ENCODE results near the gene SERPINA12. TPM values are rescaled to one million over a fixed set of nuclear protein-coding genes. Genes with fewer than 3 reads are reported as not detected.

Gene SERPINA12
- polyA plus RNA-seq, 1 donor from 2014 or later, result not detected

- Histone ChIP-seq H3F3A (ENCODE audit: insufficient read depth, low read length, poor library complexity, severe bottlenecking) (no peaks in the 10 kb centered on the region), H3K79me2 (replicated peaks; ENCODE audit: insufficient read depth, low read length) (no peaks in the 10 kb centered on the region), H3K9me2 (ENCODE audit: insufficient read depth, low read length) (no peaks in the 10 kb centered on the region), H2AFZ (ENCODE audit: low read depth, low read length) (no peak overlapping the region), H3K9me3 (ENCODE audit: low read length) (no peaks in the 10 kb centered on the region), H3K4me3 (ENCODE audit: low read length) (no peak overlapping the region), H3K27ac (ENCODE audit: low read length) (no peak overlapping the region), H3K27me3 (ENCODE audit: insufficient read depth, low read depth, low read length) (no peaks in the 10 kb centered on the region), H3K36me3 (ENCODE audit: insufficient read depth, low read length) (no peaks in the 10 kb centered on the region), H3K9ac (ENCODE audit: low read length) (no peak overlapping the region), H4K20me1 (ENCODE audit: insufficient read depth) (no peaks in the 10 kb centered on the region), H3K4me2 (ENCODE audit: low read length) (no peak overlapping the region)
- TF ChIP-seq EP300 (conservative IDR thresholded peaks at IDR 0.05; ENCODE audit: poor library complexity, severe bottlenecking) (no peak), TAF1 (IDR thresholded peaks at IDR 0.05; ENCODE audit: low read depth) (no peak), REST (IDR thresholded peaks at IDR 0.05; ENCODE audit: borderline replicate concordance) (no peak), CTCF (IDR thresholded peaks at IDR 0.05; ENCODE audit: poor library complexity, severe bottlenecking) (no peak), MXI1 (conservative IDR thresholded peaks at IDR 0.05; ENCODE audit: poor library complexity, severe bottlenecking) (no peak)
Measured at GRCh38 chr14:94494085-94494484, 15.2 kb downstream of the SERPINA12 start.

- Histone ChIP-seq H3K9me2 (ENCODE audit: insufficient read depth, low read length) (no peaks in the 10 kb centered on the region), H3K27ac (ENCODE audit: low read length) (no peak overlapping the region), H3F3A (ENCODE audit: insufficient read depth, low read length, poor library complexity, severe bottlenecking) (no peaks in the 10 kb centered on the region), H2AFZ (ENCODE audit: low read depth, low read length) (no peak overlapping the region), H3K27me3 (ENCODE audit: insufficient read depth, low read depth, low read length) (no peaks in the 10 kb centered on the region), H4K20me1 (ENCODE audit: insufficient read depth) (no peaks in the 10 kb centered on the region), H3K9me3 (ENCODE audit: low read length) (no peaks in the 10 kb centered on the region), H3K79me2 (replicated peaks; ENCODE audit: insufficient read depth, low read length) (no peaks in the 10 kb centered on the region), H3K36me3 (ENCODE audit: insufficient read depth, low read length) (no peaks in the 10 kb centered on the region), H3K9ac (ENCODE audit: low read length) (no peak overlapping the region), H3K4me2 (ENCODE audit: low read length) (no peak overlapping the region), H3K4me3 (ENCODE audit: low read length) (no peak overlapping the region)
- no peak for TF ChIP-seq POLR2AphosphoS5 (IDR thresholded peaks at IDR 0.05)
- no peak for TF ChIP-seq TAF1 (IDR thresholded peaks at IDR 0.05; ENCODE audit: low read depth)
- TF ChIP-seq MXI1 (conservative IDR thresholded peaks at IDR 0.05; ENCODE audit: poor library complexity, severe bottlenecking), result no peak
- TF ChIP-seq RAD21 (conservative IDR thresholded peaks at IDR 0.05), result no peak
- no peak for TF ChIP-seq CTCF (IDR thresholded peaks at IDR 0.05; ENCODE audit: poor library complexity, severe bottlenecking)
- TF ChIP-seq EZH2 (IDR thresholded peaks at IDR 0.05; ENCODE audit: borderline replicate concordance, insufficient read depth, low read length, poor library complexity, severe bottlenecking), result no peak
- TF ChIP-seq REST (IDR thresholded peaks at IDR 0.05; ENCODE audit: borderline replicate concordance), result no peak
- no peak for TF ChIP-seq EP300 (conservative IDR thresholded peaks at IDR 0.05; ENCODE audit: poor library complexity, severe bottlenecking)
- no peak for TF ChIP-seq SMC3 (conservative IDR thresholded peaks at IDR 0.05; ENCODE audit: poor library complexity)
Measured at GRCh38 chr14:94491511-94491910, 17.8 kb downstream of the SERPINA12 start.

All from neural cell (in vitro differentiated cells).